HG03097 (cell line): Measurements from ENCODE around the gene DEF6.
A peak's percentile ranks its signal among the peaks of the same experiment; 100 is the strongest.
"Not testable (repeated sequence)": the region's sequence is repeated elsewhere in the genome, so short reads cannot be mapped to it uniquely, and the experiment has no call there.

Experiments used
- ATAC-seq: cut with Tn5 transposase; IDR thresholded peaks from one replicate; pipeline ENCODE4 v1.9.1; 2021; ENCODE audit not compliant: unreplicated experiment, low FRiP score

Gene DEF6

DNA sequence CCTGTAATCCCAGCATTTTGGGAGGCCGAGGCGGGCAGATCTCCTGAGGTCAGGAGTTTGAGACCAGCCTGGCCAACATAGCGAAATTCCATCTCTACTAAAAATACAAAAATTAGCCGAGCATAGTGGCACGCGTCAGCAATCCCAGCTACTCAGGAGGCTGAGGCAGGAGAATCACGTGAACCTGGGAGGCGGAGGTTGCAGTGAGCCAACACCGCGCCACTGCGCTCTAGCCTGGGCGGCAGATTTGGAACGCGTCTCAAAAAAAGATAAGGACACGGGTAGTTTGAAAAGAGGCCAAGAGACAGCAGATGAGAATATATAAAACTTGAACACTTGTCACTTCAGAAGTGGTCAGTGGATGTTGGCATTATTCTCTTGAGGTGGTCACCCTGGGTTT lies 9.5 kb downstream of the DEF6 start:
- ATAC-seq = not testable (repeated sequence)

DNA sequence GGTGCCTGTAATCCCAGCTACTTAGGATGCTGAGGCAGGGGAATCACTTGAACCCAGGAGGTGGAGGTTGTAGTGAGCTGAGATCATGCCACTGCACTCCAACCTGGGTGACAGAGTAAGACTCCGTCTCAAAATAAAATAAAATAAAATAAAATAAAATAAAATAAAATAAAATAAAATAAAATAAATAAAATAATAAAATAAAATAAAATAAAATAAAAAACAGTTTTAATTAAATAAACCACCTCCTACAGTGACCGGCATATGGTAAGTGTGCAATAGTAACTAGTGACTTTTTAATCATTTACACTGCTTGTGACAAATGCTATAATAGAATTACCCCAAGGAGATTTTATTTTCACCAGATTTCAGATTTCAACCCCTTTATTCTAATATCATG lies 10.9 kb downstream of the DEF6 start:
- ATAC-seq = not testable (repeated sequence)

DNA sequence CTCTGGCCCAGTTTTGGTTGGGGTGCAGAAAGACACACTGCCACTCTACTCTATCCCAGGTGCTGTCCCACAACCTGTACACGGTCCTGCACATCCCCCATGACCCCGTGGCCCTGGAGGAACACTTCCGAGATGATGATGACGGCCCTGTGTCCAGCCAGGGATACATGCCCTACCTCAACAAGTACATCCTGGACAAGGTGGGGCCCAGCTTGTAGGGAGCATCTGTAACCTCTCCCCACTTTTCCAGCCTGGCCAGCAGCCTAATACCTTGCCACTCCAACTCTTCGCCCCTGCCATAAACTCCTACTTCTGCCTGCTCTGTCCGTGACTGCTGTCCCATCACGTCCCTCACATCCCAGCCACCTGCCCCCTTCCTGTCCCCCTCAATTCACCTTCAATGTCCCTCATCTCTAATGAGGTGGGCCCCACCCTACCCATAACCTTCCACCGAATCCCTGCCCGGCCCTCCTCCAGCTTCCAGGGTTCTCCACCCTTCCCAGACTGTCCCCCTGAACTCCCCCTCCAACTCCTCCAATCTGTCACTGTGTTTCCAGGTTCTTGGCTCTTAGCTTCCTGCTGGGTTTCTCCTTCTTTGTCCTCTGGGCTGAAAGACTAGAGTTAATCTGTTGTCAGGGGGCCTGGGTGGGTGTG lies 12.1 kb downstream of the DEF6 start:
- no peak for ATAC-seq

DNA sequence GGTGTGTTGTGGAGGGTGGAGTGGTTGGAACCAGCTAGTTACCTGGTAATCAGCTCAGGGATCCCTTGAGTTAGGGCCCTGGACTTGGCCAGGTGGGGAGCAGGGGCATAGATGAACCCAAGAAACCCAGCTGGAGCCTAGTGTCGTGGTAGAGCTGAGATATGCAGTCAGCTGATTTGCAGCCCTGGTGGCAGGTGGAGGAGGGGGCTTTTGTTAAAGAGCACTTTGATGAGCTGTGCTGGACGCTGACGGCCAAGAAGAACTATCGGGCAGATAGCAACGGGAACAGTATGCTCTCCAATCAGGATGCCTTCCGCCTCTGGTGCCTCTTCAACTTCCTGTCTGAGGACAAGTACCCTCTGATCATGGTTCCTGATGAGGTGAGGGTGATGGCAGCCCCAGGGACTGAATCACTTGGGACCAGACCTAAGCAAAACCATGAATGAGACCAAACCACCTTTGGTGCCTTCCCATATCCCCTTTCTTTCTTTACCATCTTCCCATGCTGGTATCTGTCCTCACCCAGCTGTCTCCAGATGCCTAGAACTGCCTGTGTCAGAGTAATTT lies 12.7 kb downstream of the DEF6 start:
- ATAC-seq = no peak

DNA sequence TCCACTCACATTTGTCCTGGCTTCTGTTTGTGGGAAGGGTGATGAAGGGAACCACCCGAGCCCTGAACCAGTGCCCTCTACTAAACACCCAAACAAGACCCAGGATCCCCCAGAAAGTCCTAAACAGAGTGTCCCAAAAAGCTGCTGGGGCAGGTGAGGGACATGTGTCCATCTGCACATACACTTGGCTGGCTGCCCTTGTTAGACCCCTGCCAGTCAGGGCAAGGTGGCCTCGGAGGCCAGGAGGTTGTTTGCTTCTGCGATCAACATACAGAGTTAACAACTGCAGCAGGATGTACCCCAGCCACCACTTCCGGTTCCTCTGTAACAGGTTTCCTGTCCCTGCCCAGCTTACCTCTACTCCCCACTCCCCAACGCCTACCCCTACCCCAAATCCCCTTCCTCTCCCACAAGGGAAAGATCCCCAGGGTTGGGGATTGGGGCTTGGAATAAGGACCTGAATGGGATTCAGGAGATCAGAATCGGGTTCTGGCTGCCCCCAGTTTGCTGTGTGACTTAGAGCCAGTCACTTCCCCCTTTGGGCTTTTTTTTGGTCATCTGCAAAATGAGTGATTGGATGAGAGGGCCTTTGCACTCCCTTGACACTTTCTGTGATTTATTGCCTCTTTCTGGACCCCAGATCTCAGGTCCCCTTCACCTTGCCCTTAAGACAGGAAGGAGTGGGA lies 13.9 kb downstream of the DEF6 start:
- ATAC-seq = no peak

DNA sequence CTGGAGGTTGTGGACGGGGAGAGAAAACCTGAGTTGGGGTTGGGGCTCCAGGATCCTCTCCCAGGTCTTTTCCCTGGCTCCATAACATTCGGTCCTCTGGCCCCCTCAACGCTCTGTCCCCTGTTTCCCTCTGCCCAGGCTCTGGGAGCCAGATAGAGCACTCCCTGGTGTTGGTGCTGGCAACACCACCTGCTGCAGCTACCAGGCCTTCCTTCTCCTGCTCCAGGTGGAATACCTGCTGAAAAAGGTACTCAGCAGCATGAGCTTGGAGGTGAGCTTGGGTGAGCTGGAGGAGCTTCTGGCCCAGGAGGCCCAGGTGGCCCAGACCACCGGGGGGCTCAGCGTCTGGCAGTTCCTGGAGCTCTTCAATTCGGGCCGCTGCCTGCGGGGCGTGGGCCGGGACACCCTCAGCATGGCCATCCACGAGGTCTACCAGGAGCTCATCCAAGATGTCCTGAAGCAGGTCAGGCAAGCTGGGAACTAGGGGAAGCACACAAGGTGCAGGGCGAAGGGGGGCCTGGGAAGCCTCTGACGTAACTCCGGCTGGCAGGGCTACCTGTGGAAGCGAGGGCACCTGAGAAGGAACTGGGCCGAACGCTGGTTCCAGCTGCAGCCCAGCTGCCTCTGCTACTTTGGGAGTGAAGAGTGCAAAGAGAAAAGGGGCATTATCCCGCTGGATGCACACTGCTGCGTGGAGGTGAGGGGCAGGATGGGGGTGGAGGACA lies 14.6 kb downstream of the DEF6 start:
- no peak for ATAC-seq

DNA sequence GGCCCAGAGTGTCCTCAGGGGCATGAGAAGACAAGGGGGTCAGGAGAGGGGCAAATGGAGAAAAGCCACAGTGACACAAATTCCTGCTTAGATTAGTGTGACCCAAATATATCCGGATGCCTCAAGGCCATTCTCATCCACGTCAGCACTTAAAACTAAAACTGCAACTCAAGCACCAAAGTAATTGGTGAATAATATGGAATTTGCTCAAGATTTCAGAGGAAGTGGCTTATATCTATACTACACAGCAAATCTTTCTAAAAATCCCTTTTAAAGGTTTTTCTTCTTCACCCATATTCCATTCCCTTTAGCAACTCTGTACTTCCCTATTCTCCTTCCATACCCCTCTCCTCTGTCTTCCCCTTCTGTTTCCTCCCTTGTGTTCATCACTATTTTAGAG lies 15.2 kb downstream of the DEF6 start:
- no peak for ATAC-seq

DNA sequence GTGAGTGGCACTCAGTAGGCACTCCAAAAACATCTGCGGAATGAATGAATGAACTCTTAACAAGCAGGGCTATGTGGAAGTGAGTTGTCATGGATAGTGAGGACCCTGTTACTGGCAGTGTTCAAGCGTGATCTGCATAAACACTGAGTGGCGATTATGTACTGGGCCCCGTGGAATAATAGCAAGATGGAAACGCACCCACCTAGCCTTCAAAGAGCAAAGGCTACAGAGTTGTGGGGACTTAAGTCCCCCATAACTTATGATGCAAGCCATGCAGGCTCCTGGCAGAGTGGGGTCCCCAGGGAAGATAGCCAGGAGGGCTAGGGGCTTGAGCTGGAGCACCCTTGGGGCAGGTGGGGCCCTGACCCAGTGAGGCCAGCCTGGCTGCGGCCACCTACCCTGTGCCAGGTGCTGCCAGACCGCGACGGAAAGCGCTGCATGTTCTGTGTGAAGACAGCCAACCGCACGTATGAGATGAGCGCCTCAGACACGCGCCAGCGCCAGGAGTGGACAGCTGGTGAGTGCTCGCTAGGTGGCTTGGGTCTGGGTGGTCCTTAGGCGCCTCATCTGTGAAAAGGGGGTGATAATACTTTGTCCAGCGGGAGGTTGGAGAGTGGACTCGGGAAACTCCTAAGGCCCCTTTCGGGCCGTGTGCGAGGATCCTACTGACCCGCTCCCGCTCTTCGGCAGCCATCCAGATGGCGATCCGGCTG lies 20.0 kb downstream of the DEF6 start:
- no peak for ATAC-seq

DNA sequence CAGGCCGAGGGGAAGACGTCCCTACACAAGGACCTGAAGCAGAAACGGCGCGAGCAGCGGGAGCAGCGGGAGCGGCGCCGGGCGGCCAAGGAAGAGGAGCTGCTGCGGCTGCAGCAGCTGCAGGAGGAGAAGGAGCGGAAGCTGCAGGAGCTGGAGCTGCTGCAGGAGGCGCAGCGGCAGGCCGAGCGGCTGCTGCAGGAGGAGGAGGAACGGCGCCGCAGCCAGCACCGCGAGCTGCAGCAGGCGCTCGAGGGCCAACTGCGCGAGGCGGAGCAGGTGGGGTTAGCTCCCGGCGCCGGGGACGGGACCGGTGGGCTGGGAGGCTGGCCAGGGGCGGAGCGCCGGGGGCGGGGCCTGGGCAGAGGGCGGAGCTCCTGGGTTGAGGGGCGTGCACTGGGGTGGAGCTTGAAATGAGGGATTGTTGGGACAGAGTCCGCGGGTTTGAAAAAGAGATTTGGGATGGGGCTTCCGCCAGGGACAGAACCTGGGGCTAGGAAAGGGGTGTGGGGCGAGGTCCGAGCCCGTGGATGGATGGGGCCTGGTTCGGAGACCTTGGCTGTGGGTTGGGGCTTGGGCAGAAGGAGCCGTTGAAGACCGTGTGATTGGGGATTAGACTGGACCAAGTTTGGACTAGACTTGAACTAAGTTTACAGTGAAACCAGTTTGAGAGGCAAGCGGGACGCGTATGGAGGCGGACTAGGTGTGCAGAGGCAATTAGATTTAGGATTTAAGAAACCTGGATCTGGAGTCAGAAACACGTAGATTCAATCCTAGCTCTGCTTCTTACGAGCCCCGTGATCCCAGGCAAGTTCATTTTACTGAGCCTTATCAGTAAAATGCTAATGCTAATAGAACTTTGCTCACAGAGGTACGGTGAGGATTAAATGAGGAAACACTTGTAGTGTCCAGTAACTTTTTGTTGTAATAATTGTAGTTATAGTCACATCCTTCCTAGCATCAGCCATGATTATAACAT lies 20.9 kb downstream of the DEF6 start:
- no peak for ATAC-seq

DNA sequence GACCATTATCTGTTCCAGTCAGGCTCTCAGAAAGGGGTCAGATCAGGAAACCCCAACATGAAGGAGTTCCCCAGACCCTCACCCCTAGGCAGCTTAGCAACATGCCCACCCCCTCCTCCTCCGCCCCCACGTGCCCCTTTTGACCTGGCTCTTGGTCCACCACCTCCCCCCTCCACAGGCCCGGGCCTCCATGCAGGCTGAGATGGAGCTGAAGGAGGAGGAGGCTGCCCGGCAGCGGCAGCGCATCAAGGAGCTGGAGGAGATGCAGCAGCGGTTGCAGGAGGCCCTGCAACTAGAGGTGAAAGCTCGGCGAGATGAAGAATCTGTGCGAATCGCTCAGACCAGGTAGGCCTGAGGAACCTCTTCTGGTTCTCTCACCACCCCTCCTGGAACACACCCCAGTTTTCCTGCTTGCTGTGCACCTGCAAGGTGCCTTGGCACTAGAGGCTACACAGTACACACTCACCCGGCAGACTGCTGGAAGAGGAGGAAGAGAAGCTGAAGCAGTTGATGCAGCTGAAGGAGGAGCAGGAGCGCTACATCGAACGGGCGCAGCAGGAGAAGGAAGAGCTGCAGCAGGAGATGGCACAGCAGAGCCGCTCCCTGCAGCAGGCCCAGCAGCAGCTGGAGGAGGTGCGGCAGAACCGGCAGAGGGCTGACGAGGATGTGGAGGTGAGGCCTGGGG lies 21.9 kb downstream of the DEF6 start:
- no peak for ATAC-seq

DNA sequence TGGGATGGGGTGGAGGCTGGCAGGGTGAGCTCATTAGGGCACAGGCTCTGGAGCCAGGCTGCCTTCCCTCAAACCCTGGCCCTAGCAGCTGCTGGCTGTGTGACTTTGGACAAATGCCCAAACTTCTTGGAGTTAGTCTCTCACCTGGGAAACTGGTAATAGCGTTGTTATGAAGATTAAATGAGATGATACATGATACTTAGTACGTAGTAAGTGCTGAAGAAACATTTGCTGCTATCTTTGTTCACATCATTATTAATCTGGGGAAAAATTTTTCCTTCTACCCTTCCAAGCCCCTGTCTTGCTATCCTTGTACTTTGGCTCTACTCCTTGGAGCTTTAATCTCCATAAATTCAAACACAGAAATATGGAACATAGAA lies 22.4 kb downstream of the DEF6 start:
- ATAC-seq = no peak

DNA sequence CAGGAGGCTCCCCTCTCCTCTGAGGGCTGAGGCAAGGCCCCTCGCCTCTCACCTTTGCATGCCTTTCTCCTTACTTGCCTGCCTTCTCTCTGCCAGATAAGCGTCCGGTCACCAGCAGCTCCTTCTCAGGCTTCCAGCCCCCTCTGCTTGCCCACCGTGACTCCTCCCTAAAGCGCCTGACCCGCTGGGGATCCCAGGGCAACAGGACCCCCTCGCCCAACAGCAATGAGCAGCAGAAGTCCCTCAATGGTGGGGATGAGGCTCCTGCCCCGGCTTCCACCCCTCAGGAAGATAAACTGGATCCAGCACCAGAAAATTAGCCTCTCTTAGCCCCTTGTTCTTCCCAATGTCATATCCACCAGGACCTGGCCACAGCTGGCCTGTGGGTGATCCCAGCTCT lies 23.5 kb downstream of the DEF6 start:
- no peak for ATAC-seq

DNA sequence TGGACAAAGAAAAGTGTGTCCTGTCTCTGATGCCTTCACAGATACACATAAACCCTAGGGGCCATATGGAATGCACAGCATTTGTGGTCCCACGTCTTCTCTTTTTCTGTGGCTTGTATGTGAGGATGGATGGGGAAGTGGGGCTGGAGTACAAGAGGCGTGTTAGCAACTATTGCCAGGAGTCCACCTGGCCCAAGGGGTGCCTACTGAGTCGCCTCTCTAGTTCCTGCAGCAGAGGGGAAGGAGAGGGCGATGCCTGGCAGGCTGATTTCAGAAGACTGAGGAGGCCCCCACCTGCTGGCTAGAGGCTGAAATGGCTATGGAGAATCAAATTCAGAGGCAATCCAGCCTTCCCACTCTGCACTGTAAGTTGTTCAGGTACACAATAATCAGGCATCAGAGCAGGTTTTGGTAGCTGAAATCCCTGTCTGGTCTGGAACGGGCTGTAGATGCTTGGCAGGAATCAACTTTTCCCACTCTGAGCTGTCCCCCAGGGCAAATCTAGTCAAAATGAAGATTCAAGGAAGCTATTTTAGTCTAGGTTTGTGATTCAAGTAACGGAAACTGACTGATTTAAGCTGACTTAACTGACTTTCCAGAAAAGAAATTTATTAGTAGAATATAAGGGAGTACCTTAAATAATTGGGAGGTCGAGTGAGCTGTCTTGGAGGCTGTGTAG lies 29.9 kb downstream of the DEF6 start:
- ATAC-seq = peak; percentile 54

DNA sequence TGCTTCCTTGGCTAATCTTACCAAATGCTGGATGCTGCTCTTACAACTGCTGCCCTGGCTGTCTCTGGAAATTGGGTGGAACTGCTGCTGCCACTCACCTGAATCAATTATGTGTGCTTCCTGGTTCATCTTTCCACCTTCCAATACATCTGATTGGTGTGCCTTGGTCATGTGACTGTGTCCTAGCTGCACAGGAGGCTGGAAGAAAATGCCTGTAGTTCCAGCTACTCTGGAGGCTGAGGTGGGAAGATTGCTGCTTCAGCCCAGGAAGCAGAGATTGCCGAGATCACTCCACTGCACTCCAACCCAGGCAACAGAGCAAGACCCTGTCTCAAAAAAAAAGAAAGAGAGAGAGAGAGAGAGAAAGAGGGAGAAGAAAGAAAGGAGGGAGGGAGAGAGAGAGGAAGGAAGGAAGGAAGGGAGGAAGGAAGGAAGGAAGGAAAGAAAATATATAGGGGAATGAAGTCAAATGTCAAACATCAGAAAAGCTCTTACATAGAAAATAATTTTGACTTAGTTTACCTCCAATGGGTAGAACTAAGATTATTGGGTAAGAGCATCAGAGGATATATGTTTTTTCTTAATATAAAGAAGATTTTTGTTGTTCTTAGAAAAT lies 30.6 kb downstream of the DEF6 start:
- no peak for ATAC-seq

DNA sequence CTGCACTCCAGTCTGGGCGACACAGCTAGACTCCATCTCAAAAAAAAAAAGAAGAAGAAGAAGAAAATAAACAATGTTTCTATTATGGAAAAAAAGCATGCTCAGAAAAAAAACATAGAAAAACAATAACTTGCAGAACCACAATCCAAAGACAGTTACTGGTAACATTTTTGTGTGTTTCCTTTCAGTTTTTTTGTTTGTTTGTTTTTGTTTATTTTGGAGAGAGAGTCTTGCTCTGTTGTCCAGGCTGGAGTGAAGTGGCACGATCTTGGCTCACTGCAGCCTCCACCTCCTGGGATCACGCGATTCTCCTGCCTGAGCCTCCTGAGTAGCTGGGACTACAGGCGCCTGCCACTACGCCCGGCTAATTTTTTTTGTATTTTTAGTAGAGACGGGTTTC lies 31.3 kb downstream of the DEF6 start:
- not testable (repeated sequence) for ATAC-seq

DNA sequence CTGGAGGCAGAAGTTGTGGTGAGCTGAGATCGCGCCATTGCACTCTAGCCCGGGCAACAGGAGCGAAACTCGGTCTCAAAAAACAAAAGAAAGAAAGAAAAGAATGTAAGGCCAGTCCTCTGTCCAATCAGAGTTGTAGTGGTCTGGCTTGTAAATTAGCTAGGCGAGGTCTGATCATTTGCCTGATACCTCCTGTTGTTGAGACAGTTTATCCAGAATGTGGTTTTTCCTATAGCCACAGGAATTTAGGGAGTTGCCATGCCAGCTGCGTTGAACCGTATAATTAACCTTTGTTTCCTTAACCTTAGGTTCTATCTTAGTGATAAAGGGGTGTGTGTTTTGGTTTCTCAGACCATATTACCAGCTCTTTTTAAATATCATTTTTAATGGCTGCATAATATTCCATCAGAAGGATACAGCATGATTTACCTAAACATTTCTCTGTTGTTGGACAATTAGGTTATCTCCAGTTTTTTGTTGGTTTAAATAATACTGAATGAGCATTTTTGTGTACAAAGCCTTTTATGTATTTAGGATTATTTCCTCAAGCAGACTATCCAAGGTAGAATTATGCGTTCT lies 33.0 kb downstream of the DEF6 start:
- ATAC-seq = no peak

DNA sequence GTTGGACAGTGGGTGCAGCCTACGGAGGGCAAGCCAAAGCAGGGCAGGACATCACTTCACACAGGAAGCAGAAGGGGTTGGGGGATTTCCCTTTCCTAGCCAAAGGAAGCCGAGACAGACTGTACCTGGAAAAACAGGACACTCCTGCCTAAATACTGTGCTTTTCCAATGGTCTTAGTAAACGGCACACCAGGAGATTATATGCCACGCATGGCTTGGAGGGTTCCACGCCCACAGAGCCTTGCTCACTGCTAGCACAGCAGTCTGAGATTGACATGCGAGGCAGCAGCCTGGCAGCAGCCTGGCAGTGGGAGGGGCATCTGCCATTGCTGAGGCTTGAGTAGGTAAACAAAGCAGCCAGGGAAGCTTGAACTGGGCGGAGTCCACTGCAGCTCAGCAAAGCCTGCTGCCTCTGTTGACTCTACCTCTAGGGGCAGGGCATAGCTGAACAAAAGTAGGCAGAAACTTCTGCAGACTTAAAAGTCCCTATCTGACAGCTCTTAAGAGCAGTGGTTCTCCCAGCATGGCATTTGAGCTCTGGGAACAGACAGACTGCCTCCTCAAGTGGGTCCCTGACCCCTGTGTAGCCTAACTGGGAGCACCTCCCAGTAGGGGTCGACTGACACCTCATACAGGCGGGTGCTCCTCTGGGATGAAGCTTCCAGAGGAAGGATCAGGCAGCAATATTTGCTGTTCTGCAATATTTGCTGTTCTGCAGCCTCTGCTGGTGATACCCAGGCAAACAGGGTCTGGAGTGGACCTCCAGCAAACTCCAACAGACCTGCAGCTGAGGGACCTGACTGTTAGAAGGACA lies 34.7 kb downstream of the DEF6 start:
- ATAC-seq = not testable (repeated sequence)
